Mesothelial cell of epicardium (in vitro differentiated cells): ENCODE measurements around the gene PMS1. TPM values are rescaled to one million over a fixed set of nuclear protein-coding genes. Genes with fewer than 3 reads are reported as not detected.

Source experiments
- DNase-seq, 2 experiments: peaks; one replicate each; pipeline ENCODE4 v3.0.0; 2021; ENCODE audit warnings: low spot score in 2 of 2; ENCODE audit not compliant: unreplicated experiment in 2 of 2
- H3K27ac Mint-ChIP-seq: 2 replicates; pipeline ENCODE4 v1.8.0; 2021; ENCODE audit warnings: mixed read lengths
- H3K27me3 Mint-ChIP-seq: 2 replicates; pipeline ENCODE4 v1.8.0; 2021; ENCODE audit warnings: low read depth, mixed read lengths
- H3K36me3 Mint-ChIP-seq: 2 replicates; pipeline ENCODE4 v1.8.0; 2021; ENCODE audit warnings: mixed read lengths
- H3K4me1 Mint-ChIP-seq: 2 replicates; pipeline ENCODE4 v1.8.0; 2021; ENCODE audit warnings: mixed read lengths
- H3K4me3 Mint-ChIP-seq: 2 replicates; pipeline ENCODE4 v1.8.0; 2021; ENCODE audit warnings: mild to moderate bottlenecking, moderate library complexity, mixed read lengths
- H3K9me3 Mint-ChIP-seq: 2 replicates; pipeline ENCODE4 v1.8.0; 2021; ENCODE audit warnings: mixed read lengths
- total RNA-seq: library from RNA; stranded (reverse); gene quantifications from 3 replicates; pipeline ENCODE4 v1.2.1, GENCODE V29; 2021
- TF ChIP-seq, protein P1 (sequence below): fragments of 200-600 bp; sonication (generic); IDR thresholded peaks from one replicate; pipeline ENCODE4 v1.5.0; 2021; ENCODE audit warnings: antibody characterized with exemption; ENCODE audit not compliant: unreplicated experiment

The PMS1 gene
- total RNA-seq, 1 donor from 2014 or later: 50.3 TPM

DNA sequence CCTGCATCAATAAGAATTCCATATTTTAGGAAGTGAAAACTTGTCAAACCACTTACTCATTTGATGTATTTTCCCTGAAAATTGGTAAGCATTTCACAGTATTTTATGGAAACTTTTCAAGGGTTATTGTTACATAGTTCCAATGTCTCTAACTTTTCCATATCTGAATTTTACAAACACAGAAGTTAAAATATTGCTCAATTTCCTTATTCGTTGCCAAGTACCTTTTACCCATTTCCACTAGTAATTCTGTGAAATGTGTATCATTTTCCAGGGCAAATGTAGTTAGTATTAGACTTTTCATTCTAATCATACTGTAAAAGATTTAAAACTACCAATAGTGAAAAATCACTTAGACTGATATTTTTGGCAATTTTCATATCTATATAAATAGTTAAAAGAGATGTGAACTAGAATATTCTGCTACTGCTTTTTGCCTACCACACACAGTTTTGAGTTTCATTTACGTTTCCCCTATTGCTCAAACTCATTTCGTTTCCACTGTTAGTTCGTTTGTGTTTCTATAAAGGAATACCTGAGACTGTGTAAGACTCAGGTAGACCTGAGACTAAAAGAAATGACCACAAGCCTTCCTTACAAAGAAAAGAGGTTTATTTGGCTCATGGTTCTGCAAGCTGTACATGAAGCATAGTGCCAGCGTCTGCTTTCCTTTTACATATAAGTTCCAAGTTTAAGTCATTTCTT is 86.3 kb downstream of the PMS1 start:
- Mint-ChIP-seq H3K9me3 (no peaks in the 10 kb centered on the region), H3K36me3 (peaks cover 24% of the 10 kb centered on the region), H3K4me3 (no peak overlapping the region), H3K27ac (no peak overlapping the region), H3K27me3 (no peaks in the 10 kb centered on the region), H3K4me1 (no peaks in the 10 kb centered on the region)
- no peak for DNase-seq
- TF ChIP-seq, protein P1, sequence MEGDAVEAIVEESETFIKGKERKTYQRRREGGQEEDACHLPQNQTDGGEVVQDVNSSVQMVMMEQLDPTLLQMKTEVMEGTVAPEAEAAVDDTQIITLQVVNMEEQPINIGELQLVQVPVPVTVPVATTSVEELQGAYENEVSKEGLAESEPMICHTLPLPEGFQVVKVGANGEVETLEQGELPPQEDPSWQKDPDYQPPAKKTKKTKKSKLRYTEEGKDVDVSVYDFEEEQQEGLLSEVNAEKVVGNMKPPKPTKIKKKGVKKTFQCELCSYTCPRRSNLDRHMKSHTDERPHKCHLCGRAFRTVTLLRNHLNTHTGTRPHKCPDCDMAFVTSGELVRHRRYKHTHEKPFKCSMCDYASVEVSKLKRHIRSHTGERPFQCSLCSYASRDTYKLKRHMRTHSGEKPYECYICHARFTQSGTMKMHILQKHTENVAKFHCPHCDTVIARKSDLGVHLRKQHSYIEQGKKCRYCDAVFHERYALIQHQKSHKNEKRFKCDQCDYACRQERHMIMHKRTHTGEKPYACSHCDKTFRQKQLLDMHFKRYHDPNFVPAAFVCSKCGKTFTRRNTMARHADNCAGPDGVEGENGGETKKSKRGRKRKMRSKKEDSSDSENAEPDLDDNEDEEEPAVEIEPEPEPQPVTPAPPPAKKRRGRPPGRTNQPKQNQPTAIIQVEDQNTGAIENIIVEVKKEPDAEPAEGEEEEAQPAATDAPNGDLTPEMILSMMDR: no peak

DNA sequence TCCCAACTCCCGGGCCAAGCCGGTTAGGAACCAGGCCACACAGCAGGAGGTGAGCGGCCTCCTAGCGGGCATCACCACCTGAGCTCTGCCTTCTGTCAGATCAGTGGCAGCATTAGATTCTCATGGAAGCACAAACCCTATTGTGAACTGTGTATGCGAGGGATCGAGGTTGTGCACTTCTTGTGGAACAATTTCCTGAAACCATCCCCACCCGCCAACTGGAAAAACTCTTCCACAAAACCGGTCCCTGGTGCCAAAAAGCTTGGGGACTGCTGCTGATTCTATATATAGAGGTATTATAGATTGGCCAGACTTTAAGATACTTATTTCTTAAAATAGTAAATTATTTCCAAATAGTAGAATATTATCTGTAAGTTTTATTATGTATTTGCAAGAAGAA is 89.4 kb downstream of the PMS1 start:
- H3K4me3 Mint-ChIP-seq: no peak overlapping the region

DNA sequence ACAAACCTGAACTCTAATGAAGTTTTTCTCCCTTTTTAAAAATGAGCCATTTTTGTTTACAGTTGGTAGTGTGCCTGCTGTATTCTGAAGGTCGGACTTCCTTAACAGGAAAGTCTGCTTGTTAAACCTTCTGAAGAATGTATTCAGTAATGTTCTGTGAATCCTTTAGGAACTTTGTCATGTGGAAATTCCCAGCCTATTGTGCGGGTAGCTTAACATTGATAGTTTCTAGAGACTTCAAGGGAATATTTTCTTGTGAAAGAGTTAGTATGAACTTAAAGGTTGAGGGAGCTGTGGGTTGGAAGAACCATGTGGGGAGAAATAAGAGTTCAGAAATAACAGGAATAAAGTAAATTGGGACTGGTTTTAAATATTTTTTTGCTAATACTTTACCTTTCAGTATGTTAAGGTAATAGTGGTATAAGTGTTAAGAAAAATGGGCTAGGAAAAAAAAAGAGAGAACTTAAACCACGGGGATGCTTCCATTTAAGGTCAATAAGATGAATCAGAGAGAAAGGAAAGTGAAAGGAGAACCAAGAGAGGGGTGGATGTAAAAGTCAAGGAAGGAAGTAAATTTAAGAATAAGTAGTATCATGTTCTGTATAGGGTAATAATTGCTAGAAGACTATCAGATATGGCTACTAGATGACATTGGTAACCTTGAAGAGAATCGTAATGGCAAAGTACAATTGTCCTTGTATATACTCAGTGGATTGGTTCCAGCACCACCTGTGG is 90.5 kb downstream of the PMS1 start:
- TF ChIP-seq, protein P1: no peak
- Mint-ChIP-seq H3K9me3 (no peaks in the 10 kb centered on the region), H3K27me3 (no peaks in the 10 kb centered on the region), H3K4me3 (no peak overlapping the region), H3K27ac (no peak overlapping the region), H3K4me1 (no peaks in the 10 kb centered on the region), H3K36me3 (peaks cover 42% of the 10 kb centered on the region)
- DNase-seq: no peak

More for the DNA sequence above, 89.4 kb downstream of the PMS1 start:
- DNase-seq: no peak
- H3K27me3 Mint-ChIP-seq: no peaks in the 10 kb centered on the region
- TF ChIP-seq, protein P1: no peak
- peaks cover 40% of the 10 kb centered on the region for H3K36me3 Mint-ChIP-seq
- no peak overlapping the region for H3K27ac Mint-ChIP-seq
- no peaks in the 10 kb centered on the region for H3K9me3 Mint-ChIP-seq
- H3K4me1 Mint-ChIP-seq: no peaks in the 10 kb centered on the region

DNA sequence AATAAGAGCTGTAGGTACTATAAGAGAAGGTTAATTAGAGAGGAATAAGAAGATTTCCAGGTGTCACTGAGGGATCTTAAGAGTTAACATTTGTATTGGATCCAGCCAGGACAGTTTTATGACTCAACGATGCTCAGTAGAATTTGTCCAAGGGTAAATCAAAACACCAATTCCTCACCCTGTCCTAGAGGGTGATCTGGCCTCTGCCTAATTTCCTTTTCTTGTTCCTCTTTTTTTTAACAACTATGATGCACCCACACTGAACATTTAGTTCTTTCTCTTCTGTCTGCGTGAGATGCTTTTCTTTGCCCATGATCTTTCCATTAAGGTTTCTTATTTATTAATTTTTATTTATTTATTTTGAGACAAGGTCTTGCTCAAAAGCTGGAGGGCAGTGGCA is 92.0 kb downstream of the PMS1 start:
- DNase-seq: no peak
- no peaks in the 10 kb centered on the region for H3K27me3 Mint-ChIP-seq
- H3K4me1 Mint-ChIP-seq: peaks cover 4% of the 10 kb centered on the region
- no peak overlapping the region for H3K27ac Mint-ChIP-seq
- H3K9me3 Mint-ChIP-seq: no peaks in the 10 kb centered on the region
- TF ChIP-seq, protein P1: no peak
- H3K36me3 Mint-ChIP-seq: peaks cover 33% of the 10 kb centered on the region
- H3K4me3 Mint-ChIP-seq: no peak overlapping the region

DNA sequence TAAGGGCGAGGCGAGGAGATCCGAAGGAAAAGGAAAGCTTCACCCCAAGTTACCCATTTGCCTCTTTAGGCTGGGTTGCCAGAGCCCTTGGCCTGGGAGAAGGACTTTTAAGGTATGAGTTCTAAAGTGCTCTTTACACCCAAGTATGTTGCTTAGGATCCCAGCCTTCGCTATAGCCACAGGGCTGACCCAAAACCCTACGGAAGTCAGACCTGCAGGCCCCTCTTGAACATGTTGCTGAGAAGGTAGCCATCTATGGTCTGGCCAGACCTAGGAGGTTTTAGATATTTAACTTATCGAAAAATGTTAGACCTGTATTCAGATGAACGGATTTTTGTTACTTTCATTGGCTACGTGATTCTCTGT is 95.4 kb downstream of the PMS1 start:
- Mint-ChIP-seq H3K27ac (no peak overlapping the region), H3K4me3 (no peak overlapping the region), H3K4me1 (peaks cover 5% of the 10 kb centered on the region), H3K9me3 (no peaks in the 10 kb centered on the region), H3K36me3 (peaks cover 26% of the 10 kb centered on the region), H3K27me3 (no peaks in the 10 kb centered on the region)
- no peak for DNase-seq
- TF ChIP-seq, protein P1: no peak
